ENCODE data around the gene ERVW-1.

The ERVW-1 gene

DNA sequence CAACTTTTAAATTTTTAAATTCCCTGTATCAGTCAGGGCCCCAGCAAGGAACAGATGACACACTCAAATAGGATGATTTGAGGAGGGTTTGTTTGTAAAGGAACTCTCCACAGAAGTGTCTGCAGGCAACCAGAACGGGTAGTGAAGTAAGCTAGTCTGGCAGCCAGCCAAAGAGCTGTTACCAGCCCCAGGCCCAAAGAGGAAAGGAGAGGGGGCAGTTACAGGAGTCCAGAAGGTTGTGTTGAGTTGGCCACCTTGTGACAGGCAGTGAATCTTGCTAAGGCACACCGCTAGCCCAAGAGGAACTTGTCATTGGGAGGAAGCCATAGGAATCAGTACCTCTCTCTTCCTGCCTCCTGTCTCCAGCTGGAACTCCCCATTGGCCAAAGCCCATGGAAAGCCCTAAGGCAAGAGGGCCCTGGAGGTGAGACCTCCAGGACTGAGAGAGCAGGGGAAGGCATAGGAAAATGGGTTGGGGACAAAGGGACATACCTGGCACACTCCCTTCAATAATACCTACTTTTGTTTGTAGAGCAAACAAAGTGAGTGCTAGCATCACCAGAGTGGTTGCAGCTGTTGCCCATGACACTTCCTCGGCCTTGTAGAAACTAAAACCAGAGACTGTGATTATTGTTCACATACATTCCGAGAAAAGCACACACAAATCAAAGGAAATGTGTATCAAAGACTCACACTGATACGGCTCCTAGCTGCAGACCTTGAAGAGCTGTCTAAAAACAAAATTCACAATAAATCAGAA is 55.9 kb downstream of the ERVW-1 start:
- no peak for DNase-seq

Measured in islet precursor cell (in vitro differentiated cells).